Cardiac fibroblast (primary cell): ENCODE data around the gene CNTN5.

Experiments
- DNase-seq, 2 donors: peaks; one replicate each; pipeline versions ENCODE4 v3.0.0 to v3.0.0-alpha.2; 2010; ENCODE audit warnings: low read depth in 2 of 2
- H3K4me3 ChIP-seq, 2 donors: replicated peaks in 1 of 2; 1 replicate in 1 of 2; 2 replicates in 1 of 2; pipeline ENCODE4 v1.5.1; 2011; ENCODE audit warnings: low read depth in 2 of 2, low read length in 2 of 2, mild to moderate bottlenecking in 2 of 2, moderate library complexity in 1 of 2
- CTCF ChIP-seq: IDR thresholded peaks from one replicate; pipeline ENCODE4 v1.5.1; 2011; ENCODE audit warnings: low read depth, mild to moderate bottlenecking, low read length, inconsistent platforms

CNTN5 gene

GRCh38 chr11:99229544-99229943 is 208.8 kb downstream of the CNTN5 start:
- TF ChIP-seq CTCF, result no peak
- DNase-seq, result no peak
- no peak overlapping the region for H3K4me3 ChIP-seq

- no peak for DNase-seq
- no peak for TF ChIP-seq CTCF
- H3K4me3 ChIP-seq, result no peak overlapping the region
Measured at GRCh38 chr11:99234534-99234933, 213.8 kb downstream of the CNTN5 start.

GRCh38 chr11:99238401-99238800 is 217.7 kb downstream of the CNTN5 start:
- no peak for TF ChIP-seq CTCF
- no peak overlapping the region for H3K4me3 ChIP-seq
- peak in 1 of 2 donors; percentile 5 for DNase-seq

- no peak overlapping the region for H3K4me3 ChIP-seq
- TF ChIP-seq CTCF, result no peak
- DNase-seq, result no peak
Measured at GRCh38 chr11:99240192-99241030, 219.7 kb downstream of the CNTN5 start.

GRCh38 chr11:99241066-99241465 is 220.3 kb downstream of the CNTN5 start:
- TF ChIP-seq CTCF, result no peak
- H3K4me3 ChIP-seq, result no peak overlapping the region
- no peak for DNase-seq

GRCh38 chr11:99244613-99245012 is 223.9 kb downstream of the CNTN5 start:
- peak in 1 of 2 donors; percentile 4 for DNase-seq
- H3K4me3 ChIP-seq, result no peak overlapping the region
- TF ChIP-seq CTCF, result no peak
